GM12878 (cell line): ENCODE data around the gene PROX1. TPM values are rescaled to one million over a fixed set of nuclear protein-coding genes. Genes with fewer than 3 reads are reported as not detected.

Experiments
- ATAC-seq: fragments of 200-7000 bp; cut with Tn5 transposase; 3 replicates; pipeline ENCODE4 v1.9.1; 2020; ENCODE audit warnings: mild to moderate bottlenecking, moderate library complexity
- BruUV-seq: library from RNA; stranded (reverse); fragments of 400-500 nt; replicated peaks from 2 replicates; lab custom pipeline; 2021; lab: Mats Ljungman, UMichigan
- CTCF ChIA-PET: fragments of 300-600 bp; sonication (Branson Sonifier 250); formaldehyde crosslinking; extraction: SDS; loops from one replicate; lab custom pipeline; 2021; ENCODE audit warnings: inconsistent platforms; lab: Yijun Ruan, JAX
- POLR2A ChIA-PET: fragments of 350-600 bp; formaldehyde crosslinking; extraction: SDS; loops from one replicate; lab custom pipeline; 2021; ENCODE audit warnings: inconsistent platforms; lab: Charles Lee
- RAD21 ChIA-PET: fragments of 300-600 bp; sonication (Branson Sonifier 250); formaldehyde crosslinking; loops from one replicate; lab custom pipeline; 2023; ENCODE audit warnings: antibody characterized with exemption; ENCODE audit not compliant: unreplicated experiment; lab: Charles Lee
- SMC1A ChIA-PET: fragments of 300-600 bp; sonication (Branson Sonifier 250); formaldehyde crosslinking; loops from one replicate; lab custom pipeline; 2023; ENCODE audit not compliant: unreplicated experiment, uncharacterized antibody; lab: Charles Lee
- DNase-seq: peaks from one replicate; pipeline ENCODE4 v3.0.0-alpha.2; 2011; ENCODE audit warnings: low read depth, low spot score
- FAIRE-seq: peaks from 3 replicates; lab custom pipeline; 2011; peaks lifted over from hg19 to GRCh38; lab: Jason Lieb, UNC
- H2AFZ ChIP-seq: 2 replicates; pipeline ENCODE4 v1.6.0; 2011; ENCODE audit warnings: low read depth, low read length, control low read depth; ENCODE audit not compliant: control insufficient read depth
- H3K27ac ChIP-seq: 2 replicates; pipeline ENCODE4 v1.5.1; 2011; ENCODE audit warnings: control low read depth; ENCODE audit not compliant: control insufficient read depth, insufficient read depth
- H3K27me3 ChIP-seq, 2 experiments: replicated peaks in 1 of 2; 2 replicates each; pipeline versions ENCODE4 v1.6.0 to v1.6.1; 2011; ENCODE audit warnings: low read length in 1 of 2; ENCODE audit not compliant: control insufficient read depth in 2 of 2, insufficient read depth in 2 of 2
- H3K36me3 ChIP-seq, 2 experiments: 2 replicates each; pipeline ENCODE4 v1.5.1; 2011; ENCODE audit warnings: low read length in 1 of 2; ENCODE audit not compliant: control insufficient read depth in 2 of 2, insufficient read depth in 2 of 2
- H3K4me1 ChIP-seq: 2 replicates; pipeline ENCODE4 v1.6.1; 2011; ENCODE audit warnings: mild to moderate bottlenecking, low read length, moderate library complexity, mixed read lengths; ENCODE audit not compliant: control insufficient read depth, insufficient read depth
- H3K4me2 ChIP-seq: 2 replicates; pipeline ENCODE4 v1.6.0; 2011; ENCODE audit warnings: control low read depth; ENCODE audit not compliant: control insufficient read depth, insufficient read depth
- H3K4me3 ChIP-seq: fragments of 200-600 bp; sonication (generic); 2 replicates; pipeline ENCODE4 v1.5.1; 2016
- H3K79me2 ChIP-seq: 2 replicates; pipeline ENCODE4 v1.6.0; 2011; ENCODE audit warnings: low read length; ENCODE audit not compliant: control insufficient read depth, insufficient read depth
- H3K9ac ChIP-seq: 2 replicates; pipeline ENCODE4 v1.8.0; 2011; ENCODE audit warnings: low read length, control low read depth, mixed read lengths; ENCODE audit not compliant: control insufficient read depth, insufficient read depth
- H3K9me3 ChIP-seq: replicated peaks from 3 replicates; pipeline ENCODE4 v1.5.1; 2011; ENCODE audit warnings: mild to moderate bottlenecking, low read length; ENCODE audit not compliant: control insufficient read depth, insufficient read depth
- H4K20me1 ChIP-seq: 2 replicates; pipeline ENCODE4 v1.6.0; 2011; ENCODE audit not compliant: control insufficient read depth, insufficient read depth
- BACH1 ChIP-seq: fragments of 450-650 bp; IDR thresholded peaks from 2 replicates; pipeline ENCODE4 v1.6.1; 2017; ENCODE audit warnings: mild to moderate bottlenecking, borderline replicate concordance
- E2F8 ChIP-seq: fragments of 450-650 bp; IDR thresholded peaks from 2 replicates; pipeline ENCODE4 v1.6.1; 2018; ENCODE audit warnings: mild to moderate bottlenecking, low read depth, moderate library complexity; ENCODE audit not compliant: partially characterized antibody
- EP300 ChIP-seq, 2 experiments: fragments of 150-350 bp in 1 of 2; IDR thresholded peaks; 2 replicates each; pipeline ENCODE4 v1.6.1; 2011 to 2012; ENCODE audit warnings: low read depth in 2 of 2, low read length in 2 of 2, borderline replicate concordance in 1 of 2, improper control_type of control experiment in 1 of 2, inconsistent platforms in 1 of 2; ENCODE audit not compliant: control insufficient read depth in 1 of 2
- HDAC6 ChIP-seq: fragments of 200-600 bp; sonication (generic); IDR thresholded peaks from one replicate; pipeline ENCODE4 v1.8.0; 2017; ENCODE audit warnings: antibody characterized with exemption; ENCODE audit not compliant: unreplicated experiment
- IKZF1 ChIP-seq: fragments of 450-650 bp; conservative IDR thresholded peaks from 2 replicates; pipeline ENCODE4 v1.6.1; 2017; ENCODE audit warnings: antibody characterized with exemption, mild to moderate bottlenecking
- IRF4 ChIP-seq: IDR thresholded peaks from 2 replicates; pipeline ENCODE4 v1.6.1; 2011; ENCODE audit warnings: low read depth, low read length
- JUND ChIP-seq: IDR thresholded peaks from 2 replicates; pipeline ENCODE4 v1.6.1; 2012; ENCODE audit warnings: low read depth, mild to moderate bottlenecking, low read length, improper control_type of control experiment, moderate library complexity
- MLLT1 ChIP-seq: fragments of 450-650 bp; IDR thresholded peaks from 2 replicates; pipeline ENCODE4 v1.6.1; 2016; ENCODE audit warnings: mild to moderate bottlenecking
- RELA ChIP-seq: fragments of 450-650 bp; IDR thresholded peaks from 2 replicates; pipeline ENCODE4 v1.8.0; 2014; ENCODE audit warnings: borderline replicate concordance; ENCODE audit not compliant: partially characterized antibody
- SKIL ChIP-seq: fragments of 450-650 bp; IDR thresholded peaks from 2 replicates; pipeline ENCODE4 v1.6.1; 2017; ENCODE audit warnings: mild to moderate bottlenecking, low read depth, inconsistent platforms; ENCODE audit not compliant: poor library complexity, severe bottlenecking
- SREBF1 ChIP-seq: IDR thresholded peaks from 2 replicates; pipeline ENCODE4 v1.6.1; 2012; ENCODE audit warnings: mild to moderate bottlenecking, low read length
- STAT1 ChIP-seq: fragments of 450-650 bp; conservative IDR thresholded peaks from 2 replicates; pipeline ENCODE4 v1.6.1; 2014; ENCODE audit warnings: antibody characterized with exemption, mild to moderate bottlenecking
- ZBTB4 ChIP-seq: fragments of 450-650 bp; formaldehyde crosslinking; IDR thresholded peaks from 2 replicates; pipeline ENCODE4 v1.4.0; 2022; ENCODE audit warnings: mild to moderate bottlenecking, moderate library complexity
- ZNF622 ChIP-seq: fragments of 450-650 bp; IDR thresholded peaks from 2 replicates; pipeline ENCODE4 v1.6.1; 2017; ENCODE audit warnings: mild to moderate bottlenecking, inconsistent platforms
- WGBS: methylation state at CpG from one replicate; pipeline ENCODE4 v1.1.6; 2016; ENCODE audit warnings: low lambda C conversion rate; ENCODE audit not compliant: insufficient replicate concordance, insufficient coverage; ENCODE audit errors: missing lambda C conversion rate; 5-methylcytosine and 5-hydroxymethylcytosine counted together
- in situ Hi-C: fragments of 300-500 bp; cut with MboI; formaldehyde crosslinking; loops from 9 replicates; pipeline ENCODE4 v1.14.3; 2018; ENCODE audit warnings: mixed read lengths
- intact Hi-C: fragments of 100-400 bp; cut with micrococcal nuclease; formaldehyde crosslinking; loops from one replicate; pipeline ENCODE4 v1.14.2; 2022; ENCODE audit not compliant: unreplicated experiment
- polyA plus RNA-seq, 11 experiments: library from polyadenylated mRNA; depleted of rRNA in 4 of 11; unstranded in 6 of 11; stranded (reverse) in 5 of 11; fragments of >200 nt; fragmentation: Nextera tagmentation in 4 of 11; fragmentation: Illumina TruSeq in 1 of 11; extraction: Ambion mirVana in 4 of 11; extraction: Trizol in 1 of 11; gene quantifications; 1 replicate in 1 of 11; 2 replicates in 10 of 11; pipeline versions ENCODE4 v1.2.1 to v1.2.3, GENCODE V29; 2011 to 2016; ENCODE audit warnings: inconsistent platforms in 2 of 11, missing spikeins in 2 of 11, low read depth in 1 of 11
- total RNA-seq, 4 experiments: library from RNA; depleted of rRNA in 3 of 4; stranded (reverse); fragments of >200 nt in 3 of 4; fragmentation: Illumina TruSeq in 1 of 4; extraction: Trizol in 1 of 4; gene quantifications; 2 replicates each; pipeline versions ENCODE4 v1.2.1 to v1.2.3, GENCODE V29; 2013 to 2021

Gene PROX1
- total and polyA plus RNA-seq, 10 of the 15 experiments (the other 5 are each of a cell fraction or from before 2014, with no cell fraction given), result under 0.01 to 0.44 (median 0.03) TPM; not detected in 4

GRCh38 chr1:213988507-213989001, 781 bp downstream of the PROX1 start:
- FAIRE-seq, result no peak
- H3K9ac ChIP-seq, result no peak overlapping the region
- TF ChIP-seq IRF4, result no peak
- TF ChIP-seq ZBTB4 (CRISPR knock-in tag), result no peak
- no peak for TF ChIP-seq BACH1
- TF ChIP-seq JUND, result no peak
- no peak for TF ChIP-seq IKZF1
- TF ChIP-seq MLLT1, result no peak
- no peak for TF ChIP-seq E2F8
- TF ChIP-seq SKIL, result no peak
- no peak for TF ChIP-seq RELA
- TF ChIP-seq STAT1, result no peak
- TF ChIP-seq HDAC6, result no peak
- no peak for TF ChIP-seq ZNF622
- TF ChIP-seq EP300 (IDR thresholded peaks at IDR 0.05; ENCODE audit: borderline replicate concordance in 1 of 2, control insufficient read depth in 1 of 2, low read depth in 2 of 2, low read length in 2 of 2), result no peak
- no peak for TF ChIP-seq SREBF1

More at GRCh38 chr1:213988507-213989001, 781 bp downstream of the PROX1 start:
- DNase-seq (no peak), ATAC-seq (no peak)
- 0% methylated on average over 16 of the region's 17 CpGs for WGBS
- peak overlapping the region; percentile 66 for H3K4me2 ChIP-seq
- RAD21 ChIA-PET, result no interaction called here
- no peaks in the 10 kb centered on the region for H3K79me2 ChIP-seq
- no peak overlapping the region for H3K27ac ChIP-seq
- in situ Hi-C loops (no loop called here), intact Hi-C loops (loop anchor here (5.0 kb wide), 1 partner anchor 134 kb away; no protein-coding TSS in a partner anchor)
- peaks cover 16 to 29% of the 10 kb centered on the region in 2 experiments for H3K27me3 ChIP-seq
- peak overlapping the region; percentile 55 for H3K4me3 ChIP-seq
- POLR2A ChIA-PET, result no interaction called here
- CTCF ChIA-PET, result no interaction called here
- H2AFZ ChIP-seq, result no peak overlapping the region; the same call in 1 of the 2 replicates
- H3K9me3 ChIP-seq, result no peaks in the 10 kb centered on the region
- H4K20me1 ChIP-seq, result no peaks in the 10 kb centered on the region
- H3K36me3 ChIP-seq, result no peaks in the 10 kb centered on the region
- H3K4me1 ChIP-seq, result peaks cover 2% of the 10 kb centered on the region; the same call in 1 of the 2 replicates
- no TSS peak for BruUV-seq
- SMC1A ChIA-PET, result no interaction called here
